ENCODE data around the gene RAN. TPM values are rescaled to one million over a fixed set of nuclear protein-coding genes. Genes with fewer than 3 reads are reported as not detected.

The RAN gene
- total and polyA plus RNA-seq, 4 donors: 210 to 505 (median 354) TPM

- Histone ChIP-seq H3K9ac (ENCODE audit: insufficient read depth in 1 of 2, low read length in 2 of 2) (no peak overlapping the region), H3K4me3 (no peak overlapping the region), H3K4me1 (ENCODE audit: control insufficient read depth in 5 of 5, insufficient read depth in 5 of 5, low read length in 5 of 5) (no peaks in the 10 kb centered on the region), H3K27ac (ENCODE audit: low read depth in 1 of 2, low read length in 1 of 2) (no peak overlapping the region), H3K9me3 (ENCODE audit: control insufficient read depth in 4 of 4, insufficient read depth in 3 of 4, low read length in 3 of 4) (peaks cover 0 to 2% (median 2%) of the 10 kb centered on the region in 4 donors), H3K36me3 (ENCODE audit: control insufficient read depth in 4 of 4, insufficient read depth in 4 of 4, low read length in 4 of 4) (no peaks in the 10 kb centered on the region), H3K27me3 (ENCODE audit: control insufficient read depth in 3 of 3, insufficient read depth in 3 of 3, low read length in 2 of 3) (no peaks in the 10 kb centered on the region)
- DNase-seq: no peak
- no peak for ATAC-seq (ENCODE audit: insufficient read depth, low FRiP score)
- no peak for TF ChIP-seq CTCF (IDR thresholded peaks at IDR 0.05; ENCODE audit: control extremely low read depth, extremely low read depth)
- WGBS, 2 donors: 89 to 90% methylated on average over 4 of the region's 4 CpGs
Measured at GRCh38 chr12:130909111-130909510, 37.2 kb downstream of the RAN start.

DNA sequence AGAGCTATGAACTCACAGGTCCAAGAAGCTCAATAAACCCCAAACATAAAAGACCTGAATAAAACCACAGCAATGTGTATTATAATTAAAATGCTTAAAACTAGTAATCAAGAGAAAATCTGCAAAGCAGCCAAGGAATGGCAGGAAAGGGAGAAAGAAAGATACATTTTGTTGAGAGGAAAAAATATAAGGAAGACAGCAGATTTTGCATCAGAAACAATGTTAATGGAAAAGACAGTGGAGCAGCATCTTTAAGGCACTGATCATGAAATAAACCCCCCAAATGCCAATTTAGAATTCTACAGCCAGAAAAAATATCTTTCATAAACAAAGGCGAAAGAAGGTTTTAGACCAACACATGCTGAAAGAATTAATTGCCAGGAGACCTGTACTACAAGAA lies 39.3 kb downstream of the RAN start:
- DNase-seq: no peak
- H3K9ac ChIP-seq (ENCODE audit: insufficient read depth in 1 of 2, low read length in 2 of 2): no peak overlapping the region
- no peak for ATAC-seq (ENCODE audit: insufficient read depth, low FRiP score)
- peaks cover 0 to 2% (median 2%) of the 10 kb centered on the region in 4 donors for H3K9me3 ChIP-seq (ENCODE audit: control insufficient read depth in 4 of 4, insufficient read depth in 3 of 4, low read length in 3 of 4)
- TF ChIP-seq CTCF (IDR thresholded peaks at IDR 0.05; ENCODE audit: control extremely low read depth, extremely low read depth): no peak
- H3K27me3 ChIP-seq (ENCODE audit: control insufficient read depth in 3 of 3, insufficient read depth in 3 of 3, low read length in 2 of 3): peaks cover 0 to 4% (median 0%) of the 10 kb centered on the region in 3 donors
- no peaks in the 10 kb centered on the region for H3K36me3 ChIP-seq (ENCODE audit: control insufficient read depth in 4 of 4, insufficient read depth in 4 of 4, low read length in 4 of 4)
- WGBS, 2 donors: 0 to 32% methylated on average over 1 of the region's 1 CpG
- H3K4me1 ChIP-seq (ENCODE audit: control insufficient read depth in 5 of 5, insufficient read depth in 5 of 5, low read length in 5 of 5): no peaks in the 10 kb centered on the region
- no peak overlapping the region for H3K27ac ChIP-seq (ENCODE audit: low read depth in 1 of 2, low read length in 1 of 2)
- H3K4me3 ChIP-seq: no peak overlapping the region

DNA sequence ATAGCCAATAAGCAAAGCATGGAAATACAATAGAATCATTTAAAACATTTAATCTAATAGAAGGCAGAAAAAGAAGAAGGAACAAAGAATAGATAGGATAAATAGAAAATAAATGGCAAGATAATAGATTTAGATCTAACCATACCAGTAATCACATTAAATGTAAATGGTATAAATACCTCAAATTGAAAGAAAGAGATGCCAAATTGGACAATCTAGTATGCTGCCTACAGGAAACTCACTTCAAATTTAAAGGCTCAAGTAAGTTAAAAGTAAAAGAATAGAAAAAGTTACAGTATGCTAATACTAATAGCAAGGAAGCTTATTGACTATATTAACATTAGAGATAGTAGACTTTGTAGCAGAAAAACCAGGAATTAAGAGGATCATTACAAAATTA lies 40.1 kb downstream of the RAN start:
- Histone ChIP-seq H3K27me3 (ENCODE audit: control insufficient read depth in 3 of 3, insufficient read depth in 3 of 3, low read length in 2 of 3) (peaks cover 0 to 4% (median 0%) of the 10 kb centered on the region in 3 donors), H3K9me3 (ENCODE audit: control insufficient read depth in 4 of 4, insufficient read depth in 3 of 4, low read length in 3 of 4) (peaks cover 0 to 2% (median 2%) of the 10 kb centered on the region in 4 donors), H3K36me3 (ENCODE audit: control insufficient read depth in 4 of 4, insufficient read depth in 4 of 4, low read length in 4 of 4) (no peaks in the 10 kb centered on the region), H3K9ac (ENCODE audit: insufficient read depth in 1 of 2, low read length in 2 of 2) (no peak overlapping the region), H3K4me1 (ENCODE audit: control insufficient read depth in 5 of 5, insufficient read depth in 5 of 5, low read length in 5 of 5) (peaks cover 0 to 7% (median 0%) of the 10 kb centered on the region in 5 donors), H3K4me3 (no peak overlapping the region), H3K27ac (ENCODE audit: low read depth in 1 of 2, low read length in 1 of 2) (no peak overlapping the region)
- ATAC-seq (ENCODE audit: insufficient read depth, low FRiP score) (no peak), DNase-seq (no peak)
- TF ChIP-seq CTCF (IDR thresholded peaks at IDR 0.05; ENCODE audit: control extremely low read depth, extremely low read depth): no peak
